A549 (cell line): Measurements from ENCODE around the gene ZNF362. TPM values are rescaled to one million over a fixed set of nuclear protein-coding genes. Genes with fewer than 3 reads are reported as not detected.

ENCODE experiments used
- ATAC-seq, 2 experiments: fragments of 200-7000 bp in 1 of 2; fragments of >200 bp in 1 of 2; cut with Nextera tagmentation in 1 of 2; cut with Tn5 transposase in 1 of 2; 3 replicates each; pipeline versions ENCODE4 v1.8.0 to v1.9.1; 2018 to 2020; ENCODE audit warnings: mild to moderate bottlenecking in 1 of 2, moderate library complexity in 1 of 2
- CTCF ChIA-PET: fragments of 300-600 bp; sonication (Branson Sonifier 250); formaldehyde crosslinking; extraction: SDS; loops from one replicate; lab custom pipeline; 2021; ENCODE audit warnings: antibody characterized with exemption, inconsistent platforms; lab: Yijun Ruan, JAX
- POLR2A ChIA-PET: fragments of 350-600 bp; formaldehyde crosslinking; extraction: SDS; loops from one replicate; lab custom pipeline; 2021; ENCODE audit warnings: antibody characterized with exemption, inconsistent platforms; lab: Yijun Ruan, JAX
- DNase-seq, 2 experiments: peaks; one replicate each; pipeline versions ENCODE4 v3.0.0 to v3.0.0-alpha.2; 2011 to 2016; ENCODE audit warnings: low read depth in 1 of 2, low spot score in 1 of 2
- FAIRE-seq: peaks from 2 replicates; lab custom pipeline; 2011; peaks lifted over from hg19 to GRCh38; lab: Jason Lieb, UNC
- H3K27ac ChIP-seq, 2 experiments: fragments of >200 bp; sonication (Bioruptor Twin); formaldehyde crosslinking; 3 replicates each; pipeline ENCODE4 v1.5.1; 2016 to 2017
- H3K4me1 ChIP-seq: fragments of >200 bp; sonication (Bioruptor Twin); formaldehyde crosslinking; 3 replicates; pipeline ENCODE4 v1.6.1; 2016
- H3K4me2 ChIP-seq: fragments of >200 bp; sonication (Bioruptor Twin); formaldehyde crosslinking; 3 replicates; pipeline ENCODE4 v1.6.1; 2016
- H3K4me3 ChIP-seq: fragments of >200 bp; sonication (Bioruptor Twin); formaldehyde crosslinking; 3 replicates; pipeline ENCODE4 v1.5.1; 2016
- H3K9me3 ChIP-seq: fragments of >200 bp; sonication (Bioruptor Twin); formaldehyde crosslinking; 3 replicates; pipeline ENCODE4 v1.6.1; 2016
- BCL3 ChIP-seq: fragments of >200 bp; sonication (Bioruptor Twin); formaldehyde crosslinking; IDR thresholded peaks from 3 replicates; pipeline ENCODE4 v1.6.1; 2016
- FOXS1 ChIP-seq: fragments of 250-450 bp; sonication (Bioruptor Pico); IDR thresholded peaks from 2 replicates; pipeline ENCODE4 v1.5.0; 2020; ENCODE audit warnings: mild to moderate bottlenecking, moderate library complexity
- HOXA7 ChIP-seq: fragments of 250-450 bp; sonication (Bioruptor Pico); IDR thresholded peaks from 2 replicates; pipeline ENCODE4 v1.5.0; 2020; ENCODE audit warnings: mild to moderate bottlenecking, moderate library complexity
- JUNB ChIP-seq: fragments of >200 bp; sonication (Bioruptor Twin); formaldehyde crosslinking; IDR thresholded peaks from 2 replicates; pipeline ENCODE4 v1.6.1; 2016
- MAX ChIP-seq: IDR thresholded peaks from 2 replicates; pipeline ENCODE4 v1.6.1; 2012
- PBX3 ChIP-seq: IDR thresholded peaks from 2 replicates; pipeline ENCODE4 v1.6.1; 2012
- PHF8 ChIP-seq: fragments of 200-600 bp; sonication (generic); IDR thresholded peaks from 2 replicates; pipeline ENCODE4 v1.6.1; 2016; ENCODE audit warnings: low read depth, mild to moderate bottlenecking, antibody characterized with exemption, moderate library complexity, borderline replicate concordance
- POLR2AphosphoS2 ChIP-seq: conservative IDR thresholded peaks from 2 replicates; pipeline ENCODE4 v1.6.1; 2012; ENCODE audit warnings: low read length, improper control_type of control experiment, inconsistent platforms
- RAD21 ChIP-seq, 2 experiments: fragments of >200 bp in 1 of 2; sonication (Bioruptor Twin) in 1 of 2; formaldehyde crosslinking in 1 of 2; IDR thresholded peaks in 1 of 2; conservative IDR thresholded peaks in 1 of 2; 2 replicates in 1 of 2; 3 replicates in 1 of 2; pipeline ENCODE4 v1.6.1; 2012 to 2018; ENCODE audit warnings: inconsistent platforms in 1 of 2
- SREBF2 ChIP-seq: fragments of 450-650 bp; IDR thresholded peaks from 2 replicates; pipeline ENCODE4 v1.6.1; 2014; ENCODE audit warnings: mild to moderate bottlenecking, moderate library complexity
- TFCP2L1 ChIP-seq: fragments of 250-450 bp; sonication (Bioruptor Pico); IDR thresholded peaks from 2 replicates; pipeline ENCODE4 v1.5.0; 2021; ENCODE audit warnings: mild to moderate bottlenecking
- TP53 ChIP-seq: fragments of 250-450 bp; sonication (Bioruptor Pico); IDR thresholded peaks from 2 replicates; pipeline ENCODE4 v1.5.0; 2021; ENCODE audit warnings: mild to moderate bottlenecking, moderate library complexity
- WGBS: methylation state at CpG from one replicate; pipeline ENCODE4 v1.1.6; 2017; ENCODE audit errors: missing lambda C conversion rate; 5-methylcytosine and 5-hydroxymethylcytosine counted together
- polyA plus RNA-seq, 4 experiments: library from polyadenylated mRNA; depleted of rRNA in 3 of 4; stranded (reverse); fragments of >200 nt; fragmentation: RNase III in 1 of 4; extraction: RNeasy Plus Mini Kit Qiagen cat#74134 plus additional on column Dnase treatment in 1 of 4; gene quantifications; 2 replicates in 3 of 4; 3 replicates in 1 of 4; pipeline ENCODE4 v1.2.3, GENCODE V29; 2011 to 2017
- TF ChIP-seq, protein P1 (sequence below): fragments of 250-450 bp; sonication (Bioruptor Pico); IDR thresholded peaks from 2 replicates; pipeline ENCODE4 v1.5.0; 2021; ENCODE audit warnings: mild to moderate bottlenecking, moderate library complexity, borderline replicate concordance

ZNF362 gene
- polyA plus RNA-seq, 2 of the 4 experiments (the other 2 are of a cell fraction) = 4.8 to 7.9 TPM

GRCh38 chr1:33319186-33319948, 63.1 kb downstream of the ZNF362 start:
- TF ChIP-seq RAD21 (conservative IDR thresholded peaks at IDR 0.05 in 1 of 2, IDR thresholded peaks at IDR 0.05 in 1 of 2) = no peak
- no peak for TF ChIP-seq BCL3
- TF ChIP-seq PHF8 = no peak
- TF ChIP-seq PBX3 = no peak
- POLR2A ChIA-PET = no interaction called here

GRCh38 chr1:33319949-33320618, 63.8 kb downstream of the ZNF362 start:
- Histone ChIP-seq H3K4me3 (no peak overlapping the region), H3K9me3 (no peaks in the 10 kb centered on the region), H3K27ac (no peak overlapping the region), H3K4me1 (no peaks in the 10 kb centered on the region), H3K4me2 (no peak overlapping the region)
- FAIRE-seq (no peak), ATAC-seq (peak; percentile 22 to 35; a peak in 4 of 6 replicates), DNase-seq (no peak)
- ChIA-PET CTCF (interaction anchor here (1.1 to 1.5 kb wide), 2 partner anchors 23 to 151 kb away, joined by 3 to 4 read pairs; no protein-coding TSS in a partner anchor), POLR2A (no interaction called here)
- WGBS = 89% methylated on average over 9 of the region's 12 CpGs
- no peak for TF ChIP-seq JUNB
- TF ChIP-seq, protein P1, sequence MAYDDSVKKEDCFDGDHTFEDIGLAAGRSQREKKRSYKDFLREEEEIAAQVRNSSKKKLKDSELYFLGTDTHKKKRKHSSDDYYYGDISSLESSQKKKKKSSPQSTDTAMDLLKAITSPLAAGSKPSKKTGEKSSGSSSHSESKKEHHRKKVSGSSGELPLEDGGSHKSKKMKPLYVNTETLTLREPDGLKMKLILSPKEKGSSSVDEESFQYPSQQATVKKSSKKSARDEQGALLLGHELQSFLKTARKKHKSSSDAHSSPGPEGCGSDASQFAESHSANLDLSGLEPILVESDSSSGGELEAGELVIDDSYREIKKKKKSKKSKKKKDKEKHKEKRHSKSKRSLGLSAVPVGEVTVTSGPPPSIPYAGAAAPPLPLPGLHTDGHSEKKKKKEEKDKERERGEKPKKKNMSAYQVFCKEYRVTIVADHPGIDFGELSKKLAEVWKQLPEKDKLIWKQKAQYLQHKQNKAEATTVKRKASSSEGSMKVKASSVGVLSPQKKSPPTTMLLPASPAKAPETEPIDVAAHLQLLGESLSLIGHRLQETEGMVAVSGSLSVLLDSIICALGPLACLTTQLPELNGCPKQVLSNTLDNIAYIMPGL (CRISPR knock-in tag) = no peak
- TF ChIP-seq MAX = no peak
- no peak for TF ChIP-seq TFCP2L1 (CRISPR knock-in tag)
- TF ChIP-seq HOXA7 (CRISPR knock-in tag) = no peak
- no peak for TF ChIP-seq SREBF2
- TF ChIP-seq BCL3 = no peak
- TF ChIP-seq TP53 (CRISPR knock-in tag) = no peak
- no peak for TF ChIP-seq POLR2AphosphoS2
- no peak for TF ChIP-seq PHF8

More at GRCh38 chr1:33319186-33319948, 63.1 kb downstream of the ZNF362 start:
- 92% methylated on average over 7 of the region's 9 CpGs for WGBS
- no peak overlapping the region for H3K4me2 ChIP-seq
- DNase-seq = no peak
- FAIRE-seq = no peak
- no peaks in the 10 kb centered on the region for H3K9me3 ChIP-seq
- ATAC-seq = peak in 1 of 2 experiments; percentile 14; a peak in 2 of 6 replicates
- H3K27ac ChIP-seq = no peak overlapping the region
- H3K4me3 ChIP-seq = no peak overlapping the region
- CTCF ChIA-PET = interaction anchor here (1.1 to 1.5 kb wide), 2 partner anchors 22 to 152 kb away, joined by 3 to 4 read pairs; no protein-coding TSS in a partner anchor
- H3K4me1 ChIP-seq = no peaks in the 10 kb centered on the region

DNA sequence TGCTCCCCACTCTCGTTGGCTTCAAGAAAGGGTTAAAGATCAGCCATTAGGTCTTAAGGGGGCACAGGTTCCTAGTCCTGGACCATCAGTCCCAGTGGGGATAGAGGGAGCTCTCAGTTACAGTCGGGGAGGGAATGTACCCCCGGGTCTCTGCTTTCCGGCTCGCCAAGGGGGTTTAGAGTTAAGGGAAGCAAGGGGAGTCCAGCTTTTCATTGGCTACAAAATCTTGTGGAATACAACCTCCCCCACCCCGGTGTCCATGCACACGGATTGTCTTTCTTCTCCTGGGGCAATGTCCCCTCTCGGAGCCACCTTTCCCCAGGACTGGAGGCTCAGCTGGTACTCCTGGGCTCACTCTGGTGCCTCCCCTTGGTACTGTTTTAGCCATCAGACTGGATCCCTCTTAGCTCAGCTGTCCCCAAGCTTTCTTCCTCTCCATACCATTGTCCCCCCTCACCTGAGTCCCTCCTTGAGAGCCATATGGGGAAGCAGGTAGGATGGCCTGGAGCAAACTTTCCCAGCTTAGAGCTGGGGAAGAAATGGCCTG, 64.4 kb downstream of the ZNF362 start, which contains the start of gene A3GALT2:
TSS of gene A3GALT2 (minus strand) at position 480 of the 547 bp plus-strand sequence. CDS start at position 480, 0 bp downstream.
- Histone ChIP-seq H3K4me3 (no peak within 1 kb of the TSS), H3K27ac (no peak within 1 kb of the TSS), H3K4me1 (no peaks in the 10 kb centered on the region), H3K4me2 (no peak within 1 kb of the TSS), H3K9me3 (no peaks in the 10 kb centered on the region)
- DNase-seq (no peak), FAIRE-seq (no peak), ATAC-seq (peak in 1 of 2 experiments; percentile 27; a peak in 2 of 6 replicates)
- ChIA-PET CTCF (interaction anchor here (1.1 to 1.5 kb wide), 3 partner anchors 24 to 150 kb away, joined by 3 to 5 read pairs (median 4); no protein-coding TSS in a partner anchor), POLR2A (no interaction called here)
- WGBS = 74% methylated on average over 8 of the region's 8 CpGs
- TF ChIP-seq FOXS1 (CRISPR knock-in tag) = no peak
- no peak for TF ChIP-seq PHF8
- TF ChIP-seq PBX3 = no peak
